Common myeloid progenitor, CD34-positive (primary cell): ENCODE data around the gene PPP6R3.

Experiments used
- CTCF ChIA-PET: fragments of 350-600 bp; sonication (Branson Sonifier 250); formaldehyde crosslinking; loops from one replicate; lab custom pipeline; 2021; ENCODE audit warnings: antibody characterized with exemption; lab: Charles Lee
- POLR2A ChIA-PET: fragments of 350-600 bp; sonication (Branson Sonifier 250); formaldehyde crosslinking; loops from one replicate; lab custom pipeline; 2021; ENCODE audit warnings: antibody characterized with exemption; lab: Charles Lee
- DNase-seq, 3 donors: peaks; one replicate each; pipeline versions ENCODE4 v3.0.0 to v3.0.0-alpha.2; 2013
- H3K27ac ChIP-seq, 2 experiments: 1 replicate in 1 of 2; 2 replicates in 1 of 2; pipeline ENCODE4 v1.7.0; 2013; ENCODE audit warnings: inconsistent platforms in 2 of 2, low read length in 2 of 2, mild to moderate bottlenecking in 2 of 2, low read depth in 1 of 2, moderate library complexity in 1 of 2; ENCODE audit not compliant: severe bottlenecking in 2 of 2, insufficient read depth in 1 of 2, poor library complexity in 1 of 2
- H3K27me3 ChIP-seq, 5 experiments: replicated peaks in 2 of 5; 1 replicate in 3 of 5; 2 replicates in 2 of 5; pipeline versions ENCODE4 v1.6.1 to v1.7.0; 2013; ENCODE audit warnings: low read length in 4 of 5, mild to moderate bottlenecking in 2 of 5, moderate library complexity in 2 of 5, inconsistent platforms in 1 of 5; ENCODE audit not compliant: insufficient read depth in 5 of 5, control insufficient read depth in 4 of 5
- H3K36me3 ChIP-seq, 4 experiments: 1 replicate in 2 of 4; 2 replicates in 2 of 4; pipeline versions ENCODE4 v1.6.1 to v1.7.0; 2013; ENCODE audit warnings: low read length in 3 of 4, control low read depth in 1 of 4, mild to moderate bottlenecking in 1 of 4; ENCODE audit not compliant: control insufficient read depth in 4 of 4, insufficient read depth in 4 of 4
- H3K4me1 ChIP-seq, 4 experiments: 1 replicate in 3 of 4; 2 replicates in 1 of 4; pipeline versions ENCODE4 v1.6.1 to v1.7.1; 2013; ENCODE audit warnings: low read length in 3 of 4, mild to moderate bottlenecking in 3 of 4, control low read depth in 1 of 4, inconsistent platforms in 1 of 4, moderate library complexity in 1 of 4; ENCODE audit not compliant: control insufficient read depth in 4 of 4, insufficient read depth in 4 of 4; ENCODE audit errors: control extremely low read depth in 1 of 4
- H3K4me3 ChIP-seq, 7 experiments: 1 replicate in 4 of 7; 2 replicates in 3 of 7; pipeline versions ENCODE4 v1.5.1 to v1.7.0; 2013; ENCODE audit warnings: mild to moderate bottlenecking in 7 of 7, low read length in 6 of 7, moderate library complexity in 6 of 7, inconsistent platforms in 2 of 7, low read depth in 2 of 7, control low read depth in 1 of 7; ENCODE audit not compliant: insufficient read depth in 4 of 7, control insufficient read depth in 1 of 7; ENCODE audit errors: extremely low read depth in 1 of 7
- H3K9me3 ChIP-seq, 5 experiments: 1 replicate in 4 of 5; 2 replicates in 1 of 5; pipeline versions ENCODE4 v1.6.1 to v1.7.1; 2013; ENCODE audit warnings: low read length in 4 of 5, mild to moderate bottlenecking in 2 of 5, inconsistent platforms in 1 of 5, low read depth in 1 of 5, moderate library complexity in 1 of 5; ENCODE audit not compliant: control insufficient read depth in 4 of 5, insufficient read depth in 2 of 5; ENCODE audit errors: control extremely low read depth in 1 of 5
- WGBS: methylation state at CpG from one replicate; pipeline ENCODE4 v1.1.5; 2013; ENCODE audit not compliant: insufficient coverage; 5-methylcytosine and 5-hydroxymethylcytosine counted together

PPP6R3 gene

GRCh38 chr11:68641880-68642279 lies 181.3 kb downstream of the PPP6R3 start:
- Histone ChIP-seq H3K36me3 (no peaks in the 10 kb centered on the region), H3K4me3 (no peak overlapping the region), H3K9me3 (peaks cover under 1 to 11% (median 3%) of the 10 kb centered on the region in 5 experiments), H3K27me3 (no peaks in the 10 kb centered on the region), H3K27ac (no peak overlapping the region), H3K4me1 (no peaks in the 10 kb centered on the region)
- ChIA-PET CTCF (no interaction called here), POLR2A (no interaction called here)
- WGBS = 91% methylated on average over 14 of the region's 15 CpGs
- DNase-seq = no peak

- Histone ChIP-seq H3K4me3 (no peak overlapping the region), H3K4me1 (no peaks in the 10 kb centered on the region), H3K27me3 (no peaks in the 10 kb centered on the region), H3K36me3 (no peaks in the 10 kb centered on the region), H3K27ac (no peak overlapping the region), H3K9me3 (peaks cover 2 to 23% (median 12%) of the 10 kb centered on the region in 5 experiments)
- 69% methylated on average over 9 of the region's 12 CpGs for WGBS
- no peak for DNase-seq
- ChIA-PET CTCF (interaction anchor here (0.7 kb wide), 1 partner anchor 83 kb away, joined by 4 read pairs; no protein-coding TSS in a partner anchor), POLR2A (no interaction called here)
Measured at GRCh38 chr11:68643585-68643984, 183.0 kb downstream of the PPP6R3 start.

- Histone ChIP-seq H3K27ac (no peak overlapping the region), H3K36me3 (no peaks in the 10 kb centered on the region), H3K4me1 (no peaks in the 10 kb centered on the region), H3K27me3 (peaks cover 0 to 12% (median 3%) of the 10 kb centered on the region in 5 experiments), H3K4me3 (no peak overlapping the region), H3K9me3 (peaks cover 2 to 23% (median 12%) of the 10 kb centered on the region in 5 experiments)
- POLR2A ChIA-PET = no interaction called here
- CTCF ChIA-PET = interaction anchor here (0.9 to 1.3 kb wide), 2 partner anchors 14 to 21 kb away, joined by 3 to 4 read pairs; no protein-coding TSS in a partner anchor
- DNase-seq = no peak
- WGBS = 100% methylated on average over 1 of the region's 1 CpG
Measured at GRCh38 chr11:68646832-68647231, 186.3 kb downstream of the PPP6R3 start.

- no peaks in the 10 kb centered on the region for H3K4me1 ChIP-seq
- WGBS = 76% methylated on average over 37 of the region's 38 CpGs
- no peak overlapping the region for H3K27ac ChIP-seq
- no peak overlapping the region for H3K4me3 ChIP-seq
- H3K9me3 ChIP-seq = peaks cover 2 to 24% (median 14%) of the 10 kb centered on the region in 5 experiments
- H3K36me3 ChIP-seq = no peaks in the 10 kb centered on the region
- ChIA-PET POLR2A (interaction anchor here (0.7 kb wide), 1 partner anchor 39 kb away, joined by 4 read pairs; no protein-coding TSS in a partner anchor), CTCF (no interaction called here)
- no peak for DNase-seq
- H3K27me3 ChIP-seq = peaks cover 0 to 12% (median 3%) of the 10 kb centered on the region in 5 experiments
Measured at GRCh38 chr11:68649851-68650555, 189.5 kb downstream of the PPP6R3 start.

- ChIA-PET CTCF (no interaction called here), POLR2A (interaction anchor here (0.7 kb wide), 1 partner anchor 38 kb away, joined by 4 read pairs; no protein-coding TSS in a partner anchor)
- peaks cover 2 to 30% (median 16%) of the 10 kb centered on the region in 5 experiments for H3K9me3 ChIP-seq
- H3K4me1 ChIP-seq = no peaks in the 10 kb centered on the region
- peaks cover 0 to 12% (median 3%) of the 10 kb centered on the region in 5 experiments for H3K27me3 ChIP-seq
- WGBS = 96% methylated on average over 9 of the region's 14 CpGs
- H3K36me3 ChIP-seq = no peaks in the 10 kb centered on the region
- no peak for DNase-seq
- H3K27ac ChIP-seq = no peak overlapping the region
- no peak overlapping the region for H3K4me3 ChIP-seq
Measured at GRCh38 chr11:68650801-68651200, 190.2 kb downstream of the PPP6R3 start.

GRCh38 chr11:68651208-68651984 lies 190.8 kb downstream of the PPP6R3 start:
- DNase-seq = peak in 1 of 3 donors; percentile 8
- Histone ChIP-seq H3K4me1 (no peaks in the 10 kb centered on the region), H3K27ac (no peak overlapping the region), H3K4me3 (no peak overlapping the region), H3K36me3 (no peaks in the 10 kb centered on the region), H3K27me3 (peaks cover 0 to 12% (median 3%) of the 10 kb centered on the region in 5 experiments), H3K9me3 (peaks cover 0 to 29% (median 16%) of the 10 kb centered on the region in 5 experiments)
- ChIA-PET CTCF (no interaction called here), POLR2A (no interaction called here)
- WGBS = 85% methylated on average over 18 of the region's 22 CpGs
